ENCODE results near the gene ZNF735. TPM values are rescaled to one million over a fixed set of nuclear protein-coding genes. Genes with fewer than 3 reads are reported as not detected.
"Not testable (repeated sequence)": the region's sequence is repeated elsewhere in the genome, so short reads cannot be mapped to it uniquely, and the experiment has no call there.

Gene ZNF735
- total and polyA plus RNA-seq, 2 donors, result not detected

DNA sequence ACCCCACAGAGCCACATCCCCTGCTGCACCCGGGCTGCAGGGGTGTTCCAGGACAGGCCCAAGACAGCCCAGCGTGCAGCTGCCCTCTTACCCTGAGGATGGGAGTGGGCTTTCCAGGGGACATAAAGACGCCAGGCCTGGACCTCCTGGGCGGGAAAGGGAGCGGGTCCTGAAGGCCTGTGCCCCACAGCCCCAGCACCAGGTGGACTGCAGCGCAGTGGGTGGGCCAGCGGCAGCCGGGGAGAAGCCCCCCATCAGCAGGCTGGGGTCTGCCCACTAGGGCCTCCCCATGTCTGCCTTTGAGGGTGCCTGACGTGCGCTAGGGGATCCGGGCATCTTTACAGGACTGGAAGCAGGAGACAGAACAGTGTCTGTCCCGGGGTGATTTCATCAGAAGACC, 22.6 kb upstream of the ZNF735 start:
- H3K9me3 ChIP-seq (ENCODE audit: control insufficient read depth in 2 of 2, insufficient read depth in 1 of 2, low read length in 1 of 2), result peaks cover 16 to 42% of the 10 kb centered on the region in 2 donors
- H3K4me3 ChIP-seq (ENCODE audit: low read length in 2 of 2), result no peak overlapping the region
- H3K27me3 ChIP-seq (ENCODE audit: control insufficient read depth in 2 of 2, insufficient read depth in 1 of 2, low read length in 1 of 2), result no peaks in the 10 kb centered on the region
- no peaks in the 10 kb centered on the region for H3K36me3 ChIP-seq (ENCODE audit: control insufficient read depth in 2 of 2, insufficient read depth in 2 of 2, low read length in 1 of 2)
- H3K27ac ChIP-seq (ENCODE audit: low read depth in 1 of 2, low read length in 1 of 2), result no peak overlapping the region
- H3K4me1 ChIP-seq (ENCODE audit: control insufficient read depth in 2 of 2, insufficient read depth in 2 of 2, low read length in 2 of 2), result no peaks in the 10 kb centered on the region
- WGBS, result 95% methylated on average over 12 of the region's 12 CpGs
- DNase-seq (ENCODE audit: low read depth in 6 of 9, low spot score in 9 of 9), result no peak

- no peak overlapping the region for H3K27ac ChIP-seq (ENCODE audit: low read depth in 1 of 2, low read length in 1 of 2)
- H3K9me3 ChIP-seq (ENCODE audit: control insufficient read depth in 2 of 2, insufficient read depth in 1 of 2, low read length in 1 of 2), result peaks cover 9 to 47% of the 10 kb centered on the region in 2 donors
- H3K36me3 ChIP-seq (ENCODE audit: control insufficient read depth in 2 of 2, insufficient read depth in 2 of 2, low read length in 1 of 2), result no peaks in the 10 kb centered on the region
- H3K27me3 ChIP-seq (ENCODE audit: control insufficient read depth in 2 of 2, insufficient read depth in 1 of 2, low read length in 1 of 2), result no peaks in the 10 kb centered on the region
- WGBS, result 66% methylated on average over 3 of the region's 3 CpGs
- no peaks in the 10 kb centered on the region for H3K4me1 ChIP-seq (ENCODE audit: control insufficient read depth in 2 of 2, insufficient read depth in 2 of 2, low read length in 2 of 2)
- DNase-seq (ENCODE audit: low read depth in 6 of 9, low spot score in 9 of 9), result no peak
- no peak overlapping the region for H3K4me3 ChIP-seq (ENCODE audit: low read length in 2 of 2)
Observed at GRCh38 chr7:64187408-64187807, 19.6 kb upstream of the ZNF735 start.

GRCh38 chr7:64192148-64192704, 14.8 kb upstream of the ZNF735 start:
- Histone ChIP-seq H3K4me1 (ENCODE audit: control insufficient read depth in 2 of 2, insufficient read depth in 2 of 2, low read length in 2 of 2) (no peaks in the 10 kb centered on the region), H3K27ac (ENCODE audit: low read depth in 1 of 2, low read length in 1 of 2) (no peak overlapping the region), H3K36me3 (ENCODE audit: control insufficient read depth in 2 of 2, insufficient read depth in 2 of 2, low read length in 1 of 2) (no peaks in the 10 kb centered on the region), H3K4me3 (ENCODE audit: low read length in 2 of 2) (no peak overlapping the region), H3K27me3 (ENCODE audit: control insufficient read depth in 2 of 2, insufficient read depth in 1 of 2, low read length in 1 of 2) (no peaks in the 10 kb centered on the region), H3K9me3 (ENCODE audit: control insufficient read depth in 2 of 2, insufficient read depth in 1 of 2, low read length in 1 of 2) (peaks cover 0 to 32% of the 10 kb centered on the region in 2 donors)
- WGBS, result 97% methylated on average over 24 of the region's 24 CpGs
- no peak for DNase-seq (ENCODE audit: low read depth in 6 of 9, low spot score in 9 of 9)

- no peaks in the 10 kb centered on the region for H3K4me1 ChIP-seq (ENCODE audit: control insufficient read depth in 2 of 2, insufficient read depth in 2 of 2, low read length in 2 of 2)
- H3K9me3 ChIP-seq (ENCODE audit: control insufficient read depth in 2 of 2, insufficient read depth in 1 of 2, low read length in 1 of 2), result peaks cover 0 to 27% of the 10 kb centered on the region in 2 donors
- no peaks in the 10 kb centered on the region for H3K27me3 ChIP-seq (ENCODE audit: control insufficient read depth in 2 of 2, insufficient read depth in 1 of 2, low read length in 1 of 2)
- 83% methylated on average over 8 of the region's 8 CpGs for WGBS
- no peak overlapping the region for H3K4me3 ChIP-seq (ENCODE audit: low read length in 2 of 2)
- DNase-seq (ENCODE audit: low read depth in 6 of 9, low spot score in 9 of 9), result no peak
- no peaks in the 10 kb centered on the region for H3K36me3 ChIP-seq (ENCODE audit: control insufficient read depth in 2 of 2, insufficient read depth in 2 of 2, low read length in 1 of 2)
- no peak overlapping the region for H3K27ac ChIP-seq (ENCODE audit: low read depth in 1 of 2, low read length in 1 of 2)
Observed at GRCh38 chr7:64192775-64193174, 14.2 kb upstream of the ZNF735 start.

DNA sequence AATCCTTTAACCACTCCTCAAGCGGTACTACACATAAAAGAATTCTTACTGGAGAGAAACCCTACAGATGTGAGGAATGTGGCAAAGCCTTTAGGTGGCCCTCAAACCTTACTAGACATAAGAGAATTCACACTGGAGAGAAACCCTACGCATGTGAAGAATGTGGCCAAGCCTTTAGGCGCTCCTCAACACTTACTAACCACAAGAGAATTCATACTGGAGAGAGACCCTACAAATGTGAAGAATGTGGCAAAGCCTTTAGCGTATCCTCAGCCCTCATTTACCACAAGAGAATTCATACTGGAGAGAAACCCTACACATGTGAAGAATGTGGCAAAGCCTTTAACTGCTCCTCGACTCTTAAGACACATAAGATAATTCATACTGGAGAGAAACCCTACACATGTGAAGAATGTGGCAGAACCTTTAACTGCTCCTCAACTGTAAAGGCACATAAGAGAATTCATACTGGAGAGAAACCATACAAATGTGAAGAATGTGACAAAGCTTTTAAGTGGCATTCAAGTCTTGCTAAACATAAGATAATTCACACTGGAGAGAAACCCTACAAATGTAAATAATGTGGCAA, 12.8 kb downstream of the ZNF735 start:
- 87% methylated on average over 5 of the region's 5 CpGs for WGBS
- not testable (repeated sequence) for H3K4me1 ChIP-seq (ENCODE audit: control insufficient read depth in 2 of 2, insufficient read depth in 2 of 2, low read length in 2 of 2); H3K4me3 ChIP-seq (ENCODE audit: low read length in 2 of 2); H3K27me3 ChIP-seq (ENCODE audit: control insufficient read depth in 2 of 2, insufficient read depth in 1 of 2, low read length in 1 of 2); H3K36me3 ChIP-seq (ENCODE audit: control insufficient read depth in 2 of 2, insufficient read depth in 2 of 2, low read length in 1 of 2); DNase-seq (ENCODE audit: low read depth in 6 of 9, low spot score in 9 of 9); H3K27ac ChIP-seq (ENCODE audit: low read depth in 1 of 2, low read length in 1 of 2)
- H3K9me3 ChIP-seq (ENCODE audit: control insufficient read depth in 2 of 2, insufficient read depth in 1 of 2, low read length in 1 of 2), result peaks cover 0 to 12% of the 10 kb centered on the region in 2 donors

GRCh38 chr7:64223366-64223765, 16.4 kb downstream of the ZNF735 start:
- 65% methylated on average over 2 of the region's 2 CpGs for WGBS
- DNase-seq (ENCODE audit: low read depth in 6 of 9, low spot score in 9 of 9), result no peak
- peaks cover 2 to 17% of the 10 kb centered on the region in 2 donors for H3K9me3 ChIP-seq (ENCODE audit: control insufficient read depth in 2 of 2, insufficient read depth in 1 of 2, low read length in 1 of 2)
- H3K27me3 ChIP-seq (ENCODE audit: control insufficient read depth in 2 of 2, insufficient read depth in 1 of 2, low read length in 1 of 2), result no peaks in the 10 kb centered on the region
- H3K4me3 ChIP-seq (ENCODE audit: low read length in 2 of 2), result no peak overlapping the region
- H3K36me3 ChIP-seq (ENCODE audit: control insufficient read depth in 2 of 2, insufficient read depth in 2 of 2, low read length in 1 of 2), result no peaks in the 10 kb centered on the region
- no peaks in the 10 kb centered on the region for H3K4me1 ChIP-seq (ENCODE audit: control insufficient read depth in 2 of 2, insufficient read depth in 2 of 2, low read length in 2 of 2)
- H3K27ac ChIP-seq (ENCODE audit: low read depth in 1 of 2, low read length in 1 of 2), result no peak overlapping the region

GRCh38 chr7:64228174-64228573, 21.2 kb downstream of the ZNF735 start, which contains the start of gene ZNF679:
Gene ZNF679, plus strand, starts transcription at chr7:64228474. Its CDS starts 20,644 bp downstream, at chr7:64249118.
- H3K4me1 ChIP-seq (ENCODE audit: control insufficient read depth in 2 of 2, insufficient read depth in 2 of 2, low read length in 2 of 2); H3K4me3 ChIP-seq (ENCODE audit: low read length in 2 of 2); H3K36me3 ChIP-seq (ENCODE audit: control insufficient read depth in 2 of 2, insufficient read depth in 2 of 2, low read length in 1 of 2); H3K27me3 ChIP-seq (ENCODE audit: control insufficient read depth in 2 of 2, insufficient read depth in 1 of 2, low read length in 1 of 2); DNase-seq (ENCODE audit: low read depth in 6 of 9, low spot score in 9 of 9); H3K27ac ChIP-seq (ENCODE audit: low read depth in 1 of 2, low read length in 1 of 2): not testable (repeated sequence)
- peaks cover 2 to 20% of the 10 kb centered on the region in 2 donors for H3K9me3 ChIP-seq (ENCODE audit: control insufficient read depth in 2 of 2, insufficient read depth in 1 of 2, low read length in 1 of 2)
- 100% methylated on average over 1 of the region's 1 CpG for WGBS

DNA sequence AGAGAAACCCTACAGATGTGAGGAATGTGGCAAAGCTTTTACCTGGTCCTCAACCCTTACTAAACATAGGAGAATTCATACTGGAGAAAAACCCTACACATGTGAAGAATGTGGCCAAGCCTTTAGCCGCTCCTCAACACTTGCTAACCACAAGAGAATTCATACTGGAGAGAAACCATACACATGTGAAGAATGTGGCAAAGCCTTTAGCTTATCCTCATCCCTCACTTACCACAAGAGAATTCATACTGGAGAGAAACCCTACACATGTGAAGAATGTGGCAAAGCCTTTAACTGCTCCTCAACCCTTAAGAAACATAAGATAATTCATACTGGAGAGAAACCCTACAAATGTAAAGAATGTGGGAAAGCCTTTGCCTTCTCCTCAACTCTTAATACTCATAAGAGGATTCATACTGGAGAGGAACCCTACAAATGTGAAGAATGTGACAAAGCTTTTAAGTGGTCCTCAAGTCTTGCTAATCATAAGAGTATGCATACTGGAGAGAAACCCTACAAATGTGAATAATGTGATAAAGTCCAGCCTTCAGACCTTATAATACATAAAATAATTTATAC, 59.4 kb downstream of the ZNF735 start:
- WGBS, result 88% methylated on average over 1 of the region's 1 CpG
- Histone ChIP-seq H3K9me3 (ENCODE audit: control insufficient read depth in 2 of 2, insufficient read depth in 1 of 2, low read length in 1 of 2) (peaks cover 0 to 3% of the 10 kb centered on the region in 2 donors), H3K27ac (ENCODE audit: low read depth in 1 of 2, low read length in 1 of 2) (no peak overlapping the region), H3K27me3 (ENCODE audit: control insufficient read depth in 2 of 2, insufficient read depth in 1 of 2, low read length in 1 of 2) (no peaks in the 10 kb centered on the region), H3K4me3 (ENCODE audit: low read length in 2 of 2) (no peak overlapping the region), H3K4me1 (ENCODE audit: control insufficient read depth in 2 of 2, insufficient read depth in 2 of 2, low read length in 2 of 2) (no peaks in the 10 kb centered on the region), H3K36me3 (ENCODE audit: control insufficient read depth in 2 of 2, insufficient read depth in 2 of 2, low read length in 1 of 2) (no peaks in the 10 kb centered on the region)
- DNase-seq (ENCODE audit: low read depth in 6 of 9, low spot score in 9 of 9), result no peak

Data from thymus (tissue), 11 donors.